Neural progenitor cell (in vitro differentiated cells): Measurements from ENCODE around the gene ATP8B4.

Experiments used
- CTCF ChIP-seq: fragments of 200-600 bp; sonication (generic); IDR thresholded peaks from 2 replicates; pipeline ENCODE4 v1.5.1; 2017; ENCODE audit warnings: antibody characterized with exemption, mild to moderate bottlenecking
- EZH2 ChIP-seq: fragments of 200-600 bp; sonication (generic); IDR thresholded peaks from 2 replicates; pipeline ENCODE4 v1.6.1; 2017; ENCODE audit warnings: antibody characterized with exemption, mild to moderate bottlenecking, moderate library complexity

GRCh38 chr15:50061503-50061902, 57.5 kb downstream of the ATP8B4 start:
- TF ChIP-seq CTCF (no peak), EZH2 (no peak)
